ENCODE results near the gene PTPRF. TPM values are rescaled to one million over a fixed set of nuclear protein-coding genes. Genes with fewer than 3 reads are reported as not detected.

The PTPRF gene
- total and polyA plus RNA-seq, 4 donors = 41.2 to 241 (median 85.6) TPM

DNA sequence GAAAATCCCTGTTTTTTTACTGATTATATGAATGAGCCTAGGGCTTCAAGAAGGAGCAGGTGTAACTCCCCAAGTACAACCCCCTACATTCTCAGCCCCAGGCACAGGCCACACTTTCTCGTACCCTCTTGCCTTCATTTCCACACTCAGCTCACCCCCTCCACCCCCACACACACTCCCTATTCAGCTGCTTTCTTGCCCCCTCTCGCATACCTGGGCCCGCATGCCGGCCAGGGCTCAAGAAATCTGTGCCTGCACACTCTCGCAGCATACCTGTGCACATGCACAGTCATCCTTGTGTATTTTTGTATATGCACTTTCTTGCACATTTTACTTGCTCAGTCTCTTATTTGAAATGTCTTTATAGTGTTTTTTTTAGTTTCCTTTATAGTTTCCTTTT is 2.0 kb downstream of the PTPRF start:
- Histone ChIP-seq H3K4me3 (ENCODE audit: low read depth in 1 of 3, low read length in 3 of 3) (peak overlapping the region in 1 of 3 donors; percentile 85), H3K27ac (ENCODE audit: low read depth in 1 of 2, low read length in 2 of 2) (peak overlapping the region; percentile 79 to 89), H3K9ac (ENCODE audit: low read depth in 1 of 2, low read length in 2 of 2) (no peak overlapping the region), H3K4me1 (ENCODE audit: control insufficient read depth in 4 of 4, insufficient read depth in 4 of 4, low read length in 3 of 4) (peaks cover 12 to 69% (median 58%) of the 10 kb centered on the region in 4 donors), H3K36me3 (ENCODE audit: control insufficient read depth in 4 of 4, insufficient read depth in 3 of 4, low read depth in 1 of 4, low read length in 3 of 4) (no peaks in the 10 kb centered on the region), H3K27me3 (ENCODE audit: control insufficient read depth in 4 of 4, insufficient read depth in 4 of 4, low read length in 3 of 4) (no peaks in the 10 kb centered on the region), H3K9me3 (ENCODE audit: control insufficient read depth in 4 of 4, low read length in 3 of 4) (no peaks in the 10 kb centered on the region)
- WGBS = 49% methylated on average over 5 of the region's 5 CpGs
- DNase-seq (ENCODE audit: low spot score) = no peak
- no peak for TF ChIP-seq RXRA (IDR thresholded peaks at IDR 0.05)

DNA sequence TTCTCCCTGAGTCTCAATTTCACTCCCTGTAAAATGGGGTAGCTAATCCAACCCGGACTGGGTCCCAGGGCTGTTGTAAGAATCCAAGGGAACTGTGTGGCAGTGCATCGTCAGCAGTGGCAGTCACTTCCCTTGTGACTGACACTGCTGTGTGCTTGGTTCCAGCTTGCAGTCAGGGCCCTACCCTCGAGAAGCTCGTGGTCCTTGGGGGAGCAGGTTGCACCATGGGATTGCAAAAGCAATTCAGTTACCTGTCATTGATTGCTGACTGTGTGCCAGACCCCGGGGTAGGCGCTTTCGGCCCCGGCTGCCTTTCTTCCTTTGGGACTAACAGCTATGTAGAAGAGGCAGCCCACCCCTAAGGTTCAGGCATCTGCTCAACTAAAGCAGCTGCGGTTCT is 2.9 kb downstream of the PTPRF start:
- 32% methylated on average over 9 of the region's 9 CpGs for WGBS
- Histone ChIP-seq H3K36me3 (ENCODE audit: control insufficient read depth in 4 of 4, insufficient read depth in 3 of 4, low read depth in 1 of 4, low read length in 3 of 4) (peaks cover 0 to 3% (median 1%) of the 10 kb centered on the region in 4 donors), H3K4me1 (ENCODE audit: control insufficient read depth in 4 of 4, insufficient read depth in 4 of 4, low read length in 3 of 4) (peaks cover 12 to 76% (median 67%) of the 10 kb centered on the region in 4 donors), H3K27ac (ENCODE audit: low read depth in 1 of 2, low read length in 2 of 2) (peak overlapping the region; percentile 79 to 89), H3K9me3 (ENCODE audit: control insufficient read depth in 4 of 4, low read length in 3 of 4) (no peaks in the 10 kb centered on the region), H3K9ac (ENCODE audit: low read depth in 1 of 2, low read length in 2 of 2) (no peak overlapping the region), H3K4me3 (ENCODE audit: low read depth in 1 of 3, low read length in 3 of 3) (no peak overlapping the region), H3K27me3 (ENCODE audit: control insufficient read depth in 4 of 4, insufficient read depth in 4 of 4, low read length in 3 of 4) (no peaks in the 10 kb centered on the region)
- TF ChIP-seq, protein P1, sequence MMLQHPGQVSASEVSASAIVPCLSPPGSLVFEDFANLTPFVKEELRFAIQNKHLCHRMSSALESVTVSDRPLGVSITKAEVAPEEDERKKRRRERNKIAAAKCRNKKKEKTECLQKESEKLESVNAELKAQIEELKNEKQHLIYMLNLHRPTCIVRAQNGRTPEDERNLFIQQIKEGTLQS (IDR thresholded peaks at IDR 0.05) = no peak
- peak; percentile 29 to 64 for TF ChIP-seq RXRA (IDR thresholded peaks at IDR 0.05)
- peak in 1 of 2 donors; percentile 5 for TF ChIP-seq RAD21 (IDR thresholded peaks at IDR 0.05)
- no peak for DNase-seq (ENCODE audit: low spot score)

DNA sequence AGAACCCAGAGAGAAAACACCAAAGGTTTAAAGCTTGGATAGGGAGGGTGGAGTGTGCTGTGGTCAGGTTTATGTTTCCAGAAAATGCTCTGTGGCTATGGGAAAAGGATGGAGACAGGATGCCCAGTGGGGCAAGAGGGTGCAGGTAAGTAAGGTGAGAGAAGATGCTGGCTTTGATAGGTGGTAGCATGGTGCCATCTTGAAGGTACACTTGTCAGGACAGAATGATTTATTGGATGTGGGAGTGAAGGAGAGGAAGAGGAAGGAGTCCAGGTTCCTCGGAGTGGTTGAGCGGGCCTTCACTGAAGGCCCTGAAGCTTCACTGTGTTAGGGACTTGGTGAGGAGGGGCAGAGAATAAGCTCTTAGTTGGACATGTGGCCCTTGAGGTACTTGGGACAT is 3.6 kb downstream of the PTPRF start:
- DNase-seq (ENCODE audit: low spot score) = no peak
- Histone ChIP-seq H3K4me1 (ENCODE audit: control insufficient read depth in 4 of 4, insufficient read depth in 4 of 4, low read length in 3 of 4) (peaks cover 12 to 78% (median 69%) of the 10 kb centered on the region in 4 donors), H3K9ac (ENCODE audit: low read depth in 1 of 2, low read length in 2 of 2) (no peak overlapping the region), H3K27me3 (ENCODE audit: control insufficient read depth in 4 of 4, insufficient read depth in 4 of 4, low read length in 3 of 4) (no peaks in the 10 kb centered on the region), H3K27ac (ENCODE audit: low read depth in 1 of 2, low read length in 2 of 2) (peak overlapping the region in 1 of 2 donors; percentile 25), H3K36me3 (ENCODE audit: control insufficient read depth in 4 of 4, insufficient read depth in 3 of 4, low read depth in 1 of 4, low read length in 3 of 4) (peaks cover 0 to 6% (median 1%) of the 10 kb centered on the region in 4 donors), H3K4me3 (ENCODE audit: low read depth in 1 of 3, low read length in 3 of 3) (no peak overlapping the region), H3K9me3 (ENCODE audit: control insufficient read depth in 4 of 4, low read length in 3 of 4) (no peaks in the 10 kb centered on the region)
- no peak for TF ChIP-seq FOXA2 (IDR thresholded peaks at IDR 0.05)
- TF ChIP-seq GABPA (IDR thresholded peaks at IDR 0.05 in 1 of 2, conservative IDR thresholded peaks at IDR 0.05 in 1 of 2) = no peak
- TF ChIP-seq HNF4A (conservative IDR thresholded peaks at IDR 0.05) = no peak
- TF ChIP-seq NR2F2 (IDR thresholded peaks at IDR 0.05) = no peak
- TF ChIP-seq, protein P2, sequence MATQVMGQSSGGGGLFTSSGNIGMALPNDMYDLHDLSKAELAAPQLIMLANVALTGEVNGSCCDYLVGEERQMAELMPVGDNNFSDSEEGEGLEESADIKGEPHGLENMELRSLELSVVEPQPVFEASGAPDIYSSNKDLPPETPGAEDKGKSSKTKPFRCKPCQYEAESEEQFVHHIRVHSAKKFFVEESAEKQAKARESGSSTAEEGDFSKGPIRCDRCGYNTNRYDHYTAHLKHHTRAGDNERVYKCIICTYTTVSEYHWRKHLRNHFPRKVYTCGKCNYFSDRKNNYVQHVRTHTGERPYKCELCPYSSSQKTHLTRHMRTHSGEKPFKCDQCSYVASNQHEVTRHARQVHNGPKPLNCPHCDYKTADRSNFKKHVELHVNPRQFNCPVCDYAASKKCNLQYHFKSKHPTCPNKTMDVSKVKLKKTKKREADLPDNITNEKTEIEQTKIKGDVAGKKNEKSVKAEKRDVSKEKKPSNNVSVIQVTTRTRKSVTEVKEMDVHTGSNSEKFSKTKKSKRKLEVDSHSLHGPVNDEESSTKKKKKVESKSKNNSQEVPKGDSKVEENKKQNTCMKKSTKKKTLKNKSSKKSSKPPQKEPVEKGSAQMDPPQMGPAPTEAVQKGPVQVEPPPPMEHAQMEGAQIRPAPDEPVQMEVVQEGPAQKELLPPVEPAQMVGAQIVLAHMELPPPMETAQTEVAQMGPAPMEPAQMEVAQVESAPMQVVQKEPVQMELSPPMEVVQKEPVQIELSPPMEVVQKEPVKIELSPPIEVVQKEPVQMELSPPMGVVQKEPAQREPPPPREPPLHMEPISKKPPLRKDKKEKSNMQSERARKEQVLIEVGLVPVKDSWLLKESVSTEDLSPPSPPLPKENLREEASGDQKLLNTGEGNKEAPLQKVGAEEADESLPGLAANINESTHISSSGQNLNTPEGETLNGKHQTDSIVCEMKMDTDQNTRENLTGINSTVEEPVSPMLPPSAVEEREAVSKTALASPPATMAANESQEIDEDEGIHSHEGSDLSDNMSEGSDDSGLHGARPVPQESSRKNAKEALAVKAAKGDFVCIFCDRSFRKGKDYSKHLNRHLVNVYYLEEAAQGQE (IDR thresholded peaks at IDR 0.05) = no peak
- no peak for TF ChIP-seq HNF4G (IDR thresholded peaks at IDR 0.05)
- no peak for TF ChIP-seq EGR1 (IDR thresholded peaks at IDR 0.05; ENCODE audit: low read depth in 2 of 2)
- TF ChIP-seq TAF1 (conservative IDR thresholded peaks at IDR 0.05) = no peak
- no peak for TF ChIP-seq YY1 (IDR thresholded peaks at IDR 0.05)
- TF ChIP-seq, protein P3, sequence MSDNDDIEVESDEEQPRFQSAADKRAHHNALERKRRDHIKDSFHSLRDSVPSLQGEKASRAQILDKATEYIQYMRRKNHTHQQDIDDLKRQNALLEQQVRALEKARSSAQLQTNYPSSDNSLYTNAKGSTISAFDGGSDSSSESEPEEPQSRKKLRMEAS (IDR thresholded peaks at IDR 0.05) = no peak
- TF ChIP-seq RXRA (IDR thresholded peaks at IDR 0.05) = no peak
- 86% methylated on average over 2 of the region's 2 CpGs for WGBS
